GM12801 (cell line): Measurements from ENCODE around the gene SLC15A5.

ENCODE experiments used
- TF ChIP-seq, protein P1 (sequence below): IDR thresholded peaks from one replicate; pipeline ENCODE4 v1.5.1; 2011; ENCODE audit warnings: control low read depth; ENCODE audit not compliant: insufficient read length; ENCODE audit errors: extremely low read depth

Gene SLC15A5

GRCh38 chr12:16150276-16150675 is 127.2 kb downstream of the SLC15A5 start:
- TF ChIP-seq, protein P1, sequence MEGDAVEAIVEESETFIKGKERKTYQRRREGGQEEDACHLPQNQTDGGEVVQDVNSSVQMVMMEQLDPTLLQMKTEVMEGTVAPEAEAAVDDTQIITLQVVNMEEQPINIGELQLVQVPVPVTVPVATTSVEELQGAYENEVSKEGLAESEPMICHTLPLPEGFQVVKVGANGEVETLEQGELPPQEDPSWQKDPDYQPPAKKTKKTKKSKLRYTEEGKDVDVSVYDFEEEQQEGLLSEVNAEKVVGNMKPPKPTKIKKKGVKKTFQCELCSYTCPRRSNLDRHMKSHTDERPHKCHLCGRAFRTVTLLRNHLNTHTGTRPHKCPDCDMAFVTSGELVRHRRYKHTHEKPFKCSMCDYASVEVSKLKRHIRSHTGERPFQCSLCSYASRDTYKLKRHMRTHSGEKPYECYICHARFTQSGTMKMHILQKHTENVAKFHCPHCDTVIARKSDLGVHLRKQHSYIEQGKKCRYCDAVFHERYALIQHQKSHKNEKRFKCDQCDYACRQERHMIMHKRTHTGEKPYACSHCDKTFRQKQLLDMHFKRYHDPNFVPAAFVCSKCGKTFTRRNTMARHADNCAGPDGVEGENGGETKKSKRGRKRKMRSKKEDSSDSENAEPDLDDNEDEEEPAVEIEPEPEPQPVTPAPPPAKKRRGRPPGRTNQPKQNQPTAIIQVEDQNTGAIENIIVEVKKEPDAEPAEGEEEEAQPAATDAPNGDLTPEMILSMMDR = no peak

GRCh38 chr12:16148938-16149337 is 128.5 kb downstream of the SLC15A5 start:
- TF ChIP-seq, protein P1 = no peak
